Measurements from ENCODE around the gene INHBA.

Gene INHBA

GRCh38 chr7:41637049-41637448 is 65.8 kb downstream of the INHBA start:
- Histone ChIP-seq H3K4me3 (ENCODE audit: low read length in 2 of 2) (no peak overlapping the region), H3K14ac (ENCODE audit: low read length) (no peak overlapping the region), H3K18ac (ENCODE audit: low read length) (no peak overlapping the region), H3K9ac (ENCODE audit: low read depth, low read length, poor library complexity) (no peak overlapping the region), H2AK5ac (ENCODE audit: low read depth, low read length) (no peak overlapping the region), H3K4me1 (ENCODE audit: control insufficient read depth in 2 of 2, insufficient read depth in 1 of 2, low read depth in 1 of 2, low read length in 2 of 2) (peaks cover 0 to 3% of the 10 kb centered on the region in 2 donors), H2BK120ac (ENCODE audit: low read depth, low read length) (no peak overlapping the region), H3K79me1 (ENCODE audit: low read depth, low read length) (no peaks in the 10 kb centered on the region), H3K36me3 (replicated peaks in 1 of 2; ENCODE audit: control insufficient read depth in 2 of 2, insufficient read depth in 2 of 2, low read length in 2 of 2) (no peaks in the 10 kb centered on the region), H4K8ac (ENCODE audit: low read depth, low read length) (no peak overlapping the region), H2BK12ac (ENCODE audit: low read length) (no peak overlapping the region), H3K4ac (ENCODE audit: low read length) (no peak overlapping the region), H2BK5ac (ENCODE audit: low read length) (no peak overlapping the region), H3K9me3 (replicated peaks in 1 of 2; ENCODE audit: control insufficient read depth in 2 of 2, insufficient read depth in 1 of 2, low read depth in 1 of 2, low read length in 2 of 2) (no peaks in the 10 kb centered on the region), H3K27me3 (ENCODE audit: control insufficient read depth in 3 of 3, insufficient read depth in 3 of 3, low read depth in 1 of 3, low read length in 3 of 3) (no peaks in the 10 kb centered on the region), H2AFZ (ENCODE audit: low read length) (no peak overlapping the region), H2BK15ac (ENCODE audit: low read length) (no peak overlapping the region), H3K4me2 (ENCODE audit: insufficient read depth, low read length, poor library complexity, severe bottlenecking) (no peak overlapping the region), H4K91ac (ENCODE audit: low read depth, low read length, poor library complexity) (no peak overlapping the region), H3K27ac (replicated peaks; ENCODE audit: low read length) (no peak overlapping the region), H3K23ac (ENCODE audit: low read depth, low read length, poor library complexity) (no peak overlapping the region)
- no peak for DNase-seq (ENCODE audit: low spot score)

All from neuronal stem cell (in vitro differentiated cells).